GM23338 (cell line): ENCODE data around the gene VSIR. TPM values are rescaled to one million over a fixed set of nuclear protein-coding genes. Genes with fewer than 3 reads are reported as not detected.

Experiments
- ATAC-seq: fragments of 200-7000 bp; cut with Tn5 transposase; 3 replicates; pipeline ENCODE4 v1.9.1; 2020
- DNase-seq: peaks from one replicate; pipeline ENCODE4 v3.0.0-alpha.2; 2015; ENCODE audit warnings: low spot score
- H2AFZ ChIP-seq: fragments of 200-600 bp; sonication (generic); 2 replicates; pipeline ENCODE4 v1.8.0; 2016; ENCODE audit warnings: antibody characterized with exemption, mild to moderate bottlenecking, moderate library complexity
- H3F3A ChIP-seq: fragments of 200-600 bp; sonication (generic); replicated peaks from 2 replicates; pipeline ENCODE4 v1.8.0; 2017; ENCODE audit warnings: antibody characterized with exemption, mixed run types, low read depth
- H3K27ac ChIP-seq: fragments of 200-600 bp; sonication (generic); 2 replicates; pipeline ENCODE4 v1.6.1; 2016; ENCODE audit warnings: low read depth
- H3K27me3 ChIP-seq: fragments of 200-600 bp; sonication (generic); 2 replicates; pipeline ENCODE4 v1.8.0; 2016; ENCODE audit warnings: mild to moderate bottlenecking, mixed run types, moderate library complexity; ENCODE audit not compliant: insufficient read depth
- H3K36me3 ChIP-seq: fragments of 200-600 bp; sonication (generic); 2 replicates; pipeline ENCODE4 v1.8.0; 2016; ENCODE audit warnings: mild to moderate bottlenecking; ENCODE audit not compliant: insufficient read depth
- H3K4me1 ChIP-seq: fragments of 200-600 bp; sonication (generic); 2 replicates; pipeline ENCODE4 v1.8.0; 2016; ENCODE audit warnings: mild to moderate bottlenecking, moderate library complexity; ENCODE audit not compliant: insufficient read depth
- H3K4me2 ChIP-seq: fragments of 200-600 bp; sonication (generic); 2 replicates; pipeline ENCODE4 v1.7.1; 2017; ENCODE audit warnings: mixed run types
- H3K4me3 ChIP-seq: fragments of 200-600 bp; sonication (generic); 2 replicates; pipeline ENCODE4 v1.6.1; 2016; ENCODE audit warnings: mixed run types
- H3K79me2 ChIP-seq: fragments of 200-600 bp; sonication (generic); replicated peaks from 2 replicates; pipeline ENCODE4 v1.8.0; 2017; ENCODE audit warnings: mild to moderate bottlenecking; ENCODE audit not compliant: insufficient read depth
- H3K9me2 ChIP-seq: fragments of 200-600 bp; sonication (generic); 2 replicates; pipeline ENCODE4 v1.8.0; 2017; ENCODE audit not compliant: insufficient read depth
- H4K20me1 ChIP-seq: fragments of 200-600 bp; sonication (generic); replicated peaks from 2 replicates; pipeline ENCODE4 v1.8.0; 2017; ENCODE audit warnings: mild to moderate bottlenecking; ENCODE audit not compliant: insufficient read depth
- H3K27ac Mint-ChIP-seq: 2 replicates; pipeline ENCODE4 v1.8.0; 2020; ENCODE audit warnings: inconsistent platforms, mild to moderate bottlenecking, moderate library complexity, mixed read lengths
- H3K27me3 Mint-ChIP-seq: 3 replicates; pipeline ENCODE4 v1.8.0; 2022; ENCODE audit warnings: low read depth, mild to moderate bottlenecking, moderate library complexity, mixed read lengths, inconsistent platforms; ENCODE audit not compliant: insufficient read depth, poor library complexity
- H3K36me3 Mint-ChIP-seq: 3 replicates; pipeline ENCODE4 v1.8.0; 2021; ENCODE audit warnings: low read depth, mild to moderate bottlenecking, inconsistent platforms, moderate library complexity, mixed read lengths
- H3K4me1 Mint-ChIP-seq: 3 replicates; pipeline ENCODE4 v1.8.0; 2020; ENCODE audit warnings: mild to moderate bottlenecking, inconsistent platforms, mixed read lengths
- H3K4me3 Mint-ChIP-seq: 3 replicates; pipeline ENCODE4 v1.8.0; 2021; ENCODE audit warnings: moderate library complexity, mild to moderate bottlenecking, inconsistent platforms, mixed read lengths
- H3K9me3 Mint-ChIP-seq: 3 replicates; pipeline ENCODE4 v1.8.0; 2020; ENCODE audit warnings: moderate library complexity, mild to moderate bottlenecking, inconsistent platforms, mixed read lengths
- CREB1 ChIP-seq: fragments of 250-450 bp; sonication (Bioruptor Pico); IDR thresholded peaks from 2 replicates; pipeline ENCODE4 v1.5.0; 2020; ENCODE audit warnings: low read depth, mild to moderate bottlenecking, moderate library complexity
- EZH2 ChIP-seq: fragments of 200-600 bp; sonication (generic); IDR thresholded peaks from one replicate; pipeline ENCODE4 v1.8.0; 2017; ENCODE audit warnings: antibody characterized with exemption, mild to moderate bottlenecking, low read depth; ENCODE audit not compliant: unreplicated experiment
- EZH2phosphoT487 ChIP-seq: fragments of 200-600 bp; sonication (generic); IDR thresholded peaks from one replicate; pipeline ENCODE4 v1.8.1; 2018; ENCODE audit warnings: antibody characterized with exemption; ENCODE audit not compliant: unreplicated experiment
- JUNB ChIP-seq: IDR thresholded peaks from one replicate; pipeline ENCODE4 v1.6.1; 2016; ENCODE audit warnings: antibody characterized with exemption; ENCODE audit not compliant: unreplicated experiment
- NANOG ChIP-seq: IDR thresholded peaks from 2 replicates; pipeline ENCODE4 v1.6.1; 2016; ENCODE audit warnings: antibody characterized with exemption, borderline replicate concordance
- POLR2AphosphoS5 ChIP-seq: IDR thresholded peaks from 2 replicates; pipeline ENCODE4 v1.6.1; 2016; ENCODE audit warnings: antibody characterized with exemption, low read depth
- STAT1 ChIP-seq: IDR thresholded peaks from one replicate; pipeline ENCODE4 v1.6.1; 2016; ENCODE audit warnings: antibody characterized with exemption; ENCODE audit not compliant: unreplicated experiment
- ZNF114 ChIP-seq: fragments of 250-450 bp; sonication (Bioruptor Pico); IDR thresholded peaks from 2 replicates; pipeline ENCODE4 v1.5.0; 2020; ENCODE audit warnings: mild to moderate bottlenecking, moderate library complexity
- ZNF331 ChIP-seq: fragments of 250-450 bp; sonication (Bioruptor Pico); IDR thresholded peaks from 2 replicates; pipeline ENCODE4 v1.5.0; 2020; ENCODE audit warnings: low read depth, mild to moderate bottlenecking, moderate library complexity
- polyA plus RNA-seq: library from polyadenylated mRNA; unstranded; fragments of >200 nt; fragmentation: Nextera tagmentation; extraction: Ambion mirVana; gene quantifications from 2 replicates; pipeline ENCODE4 v1.2.1, GENCODE V29; 2016
- total RNA-seq: library from RNA; depleted of rRNA; stranded (reverse); fragments of >200 nt; shearing (Covaris generic); gene quantifications from 2 replicates; pipeline ENCODE4 v1.2.3, GENCODE V29; 2014
- TF ChIP-seq, protein P1 (sequence below): IDR thresholded peaks from one replicate; pipeline ENCODE4 v1.6.1; 2018; ENCODE audit warnings: antibody characterized with exemption; ENCODE audit not compliant: unreplicated experiment
- TF ChIP-seq, protein P2 (sequence below): fragments of 250-450 bp; sonication (Bioruptor Pico); IDR thresholded peaks from 2 replicates; pipeline ENCODE4 v1.5.0; 2020; ENCODE audit warnings: mild to moderate bottlenecking, moderate library complexity
- TF ChIP-seq, protein P3 (sequence below), 2 experiments: fragments of 200-600 bp in 1 of 2; sonication (generic) in 1 of 2; conservative IDR thresholded peaks; 2 replicates each; pipeline versions ENCODE4 v1.5.1 to v1.6.1; 2016 to 2017; ENCODE audit warnings: antibody characterized with exemption in 2 of 2, low read depth in 2 of 2, mild to moderate bottlenecking in 2 of 2, moderate library complexity in 1 of 2
- TF ChIP-seq, protein P4 (sequence below): IDR thresholded peaks from 2 replicates; pipeline ENCODE4 v1.6.1; 2016; ENCODE audit warnings: antibody characterized with exemption

The VSIR gene
- total and polyA plus RNA-seq, 2 experiments from 2014 or later = 0.10 to 0.74 TPM

DNA sequence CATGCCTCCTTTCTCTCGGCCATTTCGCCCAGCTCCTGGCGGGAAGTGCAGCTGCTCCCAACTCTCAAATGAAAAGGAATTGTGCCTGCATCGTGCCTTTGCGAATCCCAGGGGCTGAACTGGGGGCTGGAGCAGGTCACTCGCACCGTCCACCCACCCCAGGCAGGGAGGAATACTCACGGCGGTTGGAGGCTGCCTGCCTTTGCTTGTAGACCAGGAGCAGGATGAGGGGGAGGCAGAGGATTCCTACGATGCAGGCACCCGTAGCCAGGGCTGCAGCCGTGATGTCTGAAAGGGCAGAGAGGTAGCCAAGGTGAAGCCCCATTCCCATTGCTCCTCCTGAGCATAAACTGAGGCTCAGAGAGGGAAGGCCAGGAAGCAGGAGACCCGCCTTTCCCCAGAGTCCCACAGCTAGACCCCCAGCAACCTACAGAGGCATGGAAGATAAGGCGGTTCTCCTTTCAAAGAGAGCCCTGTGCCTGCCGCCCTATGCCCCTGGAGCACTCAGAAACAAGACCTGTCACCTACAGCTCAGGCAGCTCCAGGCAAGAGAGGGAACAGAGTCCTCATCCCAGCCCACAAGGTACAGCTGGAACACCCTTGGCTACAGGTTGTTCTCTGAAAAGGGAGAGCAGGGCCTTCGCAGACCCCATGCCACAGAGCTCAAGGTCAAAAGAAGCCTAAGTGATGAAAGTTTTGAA is 18.0 kb downstream of the VSIR start (continued):
- TF ChIP-seq NANOG (no peak), CREB1 (CRISPR knock-in tag) (no peak)

DNA sequence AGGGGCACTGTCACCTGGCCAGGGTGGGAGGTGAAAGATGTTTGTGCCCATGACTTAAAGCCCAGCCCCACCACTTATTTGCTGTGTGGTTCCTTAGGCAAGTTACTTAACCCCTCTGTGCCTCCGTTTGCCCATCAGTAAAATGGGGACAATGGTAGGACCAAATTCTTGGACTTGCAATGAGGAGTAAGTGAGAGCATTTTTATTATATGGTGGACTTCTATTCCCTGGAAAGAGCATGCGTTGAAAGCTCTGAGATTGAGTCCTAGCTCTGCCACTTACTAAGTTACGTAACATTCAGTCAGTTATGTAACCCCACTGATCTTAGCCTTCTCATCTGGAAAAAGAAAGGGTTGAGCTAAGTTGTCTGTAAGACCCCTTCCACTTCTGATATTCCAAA is 18.8 kb downstream of the VSIR start:
- H3K36me3 Mint-ChIP-seq = no peaks in the 10 kb centered on the region
- TF ChIP-seq EZH2 (no peak), POLR2AphosphoS5 (no peak), STAT1 (no peak), EZH2phosphoT487 (no peak), JUNB (no peak), CREB1 (CRISPR knock-in tag) (no peak), ZNF114 (CRISPR knock-in tag) (no peak), ZNF331 (CRISPR knock-in tag) (no peak)
- TF ChIP-seq, protein P1, sequence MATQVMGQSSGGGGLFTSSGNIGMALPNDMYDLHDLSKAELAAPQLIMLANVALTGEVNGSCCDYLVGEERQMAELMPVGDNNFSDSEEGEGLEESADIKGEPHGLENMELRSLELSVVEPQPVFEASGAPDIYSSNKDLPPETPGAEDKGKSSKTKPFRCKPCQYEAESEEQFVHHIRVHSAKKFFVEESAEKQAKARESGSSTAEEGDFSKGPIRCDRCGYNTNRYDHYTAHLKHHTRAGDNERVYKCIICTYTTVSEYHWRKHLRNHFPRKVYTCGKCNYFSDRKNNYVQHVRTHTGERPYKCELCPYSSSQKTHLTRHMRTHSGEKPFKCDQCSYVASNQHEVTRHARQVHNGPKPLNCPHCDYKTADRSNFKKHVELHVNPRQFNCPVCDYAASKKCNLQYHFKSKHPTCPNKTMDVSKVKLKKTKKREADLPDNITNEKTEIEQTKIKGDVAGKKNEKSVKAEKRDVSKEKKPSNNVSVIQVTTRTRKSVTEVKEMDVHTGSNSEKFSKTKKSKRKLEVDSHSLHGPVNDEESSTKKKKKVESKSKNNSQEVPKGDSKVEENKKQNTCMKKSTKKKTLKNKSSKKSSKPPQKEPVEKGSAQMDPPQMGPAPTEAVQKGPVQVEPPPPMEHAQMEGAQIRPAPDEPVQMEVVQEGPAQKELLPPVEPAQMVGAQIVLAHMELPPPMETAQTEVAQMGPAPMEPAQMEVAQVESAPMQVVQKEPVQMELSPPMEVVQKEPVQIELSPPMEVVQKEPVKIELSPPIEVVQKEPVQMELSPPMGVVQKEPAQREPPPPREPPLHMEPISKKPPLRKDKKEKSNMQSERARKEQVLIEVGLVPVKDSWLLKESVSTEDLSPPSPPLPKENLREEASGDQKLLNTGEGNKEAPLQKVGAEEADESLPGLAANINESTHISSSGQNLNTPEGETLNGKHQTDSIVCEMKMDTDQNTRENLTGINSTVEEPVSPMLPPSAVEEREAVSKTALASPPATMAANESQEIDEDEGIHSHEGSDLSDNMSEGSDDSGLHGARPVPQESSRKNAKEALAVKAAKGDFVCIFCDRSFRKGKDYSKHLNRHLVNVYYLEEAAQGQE = no peak
- TF ChIP-seq, protein P2, sequence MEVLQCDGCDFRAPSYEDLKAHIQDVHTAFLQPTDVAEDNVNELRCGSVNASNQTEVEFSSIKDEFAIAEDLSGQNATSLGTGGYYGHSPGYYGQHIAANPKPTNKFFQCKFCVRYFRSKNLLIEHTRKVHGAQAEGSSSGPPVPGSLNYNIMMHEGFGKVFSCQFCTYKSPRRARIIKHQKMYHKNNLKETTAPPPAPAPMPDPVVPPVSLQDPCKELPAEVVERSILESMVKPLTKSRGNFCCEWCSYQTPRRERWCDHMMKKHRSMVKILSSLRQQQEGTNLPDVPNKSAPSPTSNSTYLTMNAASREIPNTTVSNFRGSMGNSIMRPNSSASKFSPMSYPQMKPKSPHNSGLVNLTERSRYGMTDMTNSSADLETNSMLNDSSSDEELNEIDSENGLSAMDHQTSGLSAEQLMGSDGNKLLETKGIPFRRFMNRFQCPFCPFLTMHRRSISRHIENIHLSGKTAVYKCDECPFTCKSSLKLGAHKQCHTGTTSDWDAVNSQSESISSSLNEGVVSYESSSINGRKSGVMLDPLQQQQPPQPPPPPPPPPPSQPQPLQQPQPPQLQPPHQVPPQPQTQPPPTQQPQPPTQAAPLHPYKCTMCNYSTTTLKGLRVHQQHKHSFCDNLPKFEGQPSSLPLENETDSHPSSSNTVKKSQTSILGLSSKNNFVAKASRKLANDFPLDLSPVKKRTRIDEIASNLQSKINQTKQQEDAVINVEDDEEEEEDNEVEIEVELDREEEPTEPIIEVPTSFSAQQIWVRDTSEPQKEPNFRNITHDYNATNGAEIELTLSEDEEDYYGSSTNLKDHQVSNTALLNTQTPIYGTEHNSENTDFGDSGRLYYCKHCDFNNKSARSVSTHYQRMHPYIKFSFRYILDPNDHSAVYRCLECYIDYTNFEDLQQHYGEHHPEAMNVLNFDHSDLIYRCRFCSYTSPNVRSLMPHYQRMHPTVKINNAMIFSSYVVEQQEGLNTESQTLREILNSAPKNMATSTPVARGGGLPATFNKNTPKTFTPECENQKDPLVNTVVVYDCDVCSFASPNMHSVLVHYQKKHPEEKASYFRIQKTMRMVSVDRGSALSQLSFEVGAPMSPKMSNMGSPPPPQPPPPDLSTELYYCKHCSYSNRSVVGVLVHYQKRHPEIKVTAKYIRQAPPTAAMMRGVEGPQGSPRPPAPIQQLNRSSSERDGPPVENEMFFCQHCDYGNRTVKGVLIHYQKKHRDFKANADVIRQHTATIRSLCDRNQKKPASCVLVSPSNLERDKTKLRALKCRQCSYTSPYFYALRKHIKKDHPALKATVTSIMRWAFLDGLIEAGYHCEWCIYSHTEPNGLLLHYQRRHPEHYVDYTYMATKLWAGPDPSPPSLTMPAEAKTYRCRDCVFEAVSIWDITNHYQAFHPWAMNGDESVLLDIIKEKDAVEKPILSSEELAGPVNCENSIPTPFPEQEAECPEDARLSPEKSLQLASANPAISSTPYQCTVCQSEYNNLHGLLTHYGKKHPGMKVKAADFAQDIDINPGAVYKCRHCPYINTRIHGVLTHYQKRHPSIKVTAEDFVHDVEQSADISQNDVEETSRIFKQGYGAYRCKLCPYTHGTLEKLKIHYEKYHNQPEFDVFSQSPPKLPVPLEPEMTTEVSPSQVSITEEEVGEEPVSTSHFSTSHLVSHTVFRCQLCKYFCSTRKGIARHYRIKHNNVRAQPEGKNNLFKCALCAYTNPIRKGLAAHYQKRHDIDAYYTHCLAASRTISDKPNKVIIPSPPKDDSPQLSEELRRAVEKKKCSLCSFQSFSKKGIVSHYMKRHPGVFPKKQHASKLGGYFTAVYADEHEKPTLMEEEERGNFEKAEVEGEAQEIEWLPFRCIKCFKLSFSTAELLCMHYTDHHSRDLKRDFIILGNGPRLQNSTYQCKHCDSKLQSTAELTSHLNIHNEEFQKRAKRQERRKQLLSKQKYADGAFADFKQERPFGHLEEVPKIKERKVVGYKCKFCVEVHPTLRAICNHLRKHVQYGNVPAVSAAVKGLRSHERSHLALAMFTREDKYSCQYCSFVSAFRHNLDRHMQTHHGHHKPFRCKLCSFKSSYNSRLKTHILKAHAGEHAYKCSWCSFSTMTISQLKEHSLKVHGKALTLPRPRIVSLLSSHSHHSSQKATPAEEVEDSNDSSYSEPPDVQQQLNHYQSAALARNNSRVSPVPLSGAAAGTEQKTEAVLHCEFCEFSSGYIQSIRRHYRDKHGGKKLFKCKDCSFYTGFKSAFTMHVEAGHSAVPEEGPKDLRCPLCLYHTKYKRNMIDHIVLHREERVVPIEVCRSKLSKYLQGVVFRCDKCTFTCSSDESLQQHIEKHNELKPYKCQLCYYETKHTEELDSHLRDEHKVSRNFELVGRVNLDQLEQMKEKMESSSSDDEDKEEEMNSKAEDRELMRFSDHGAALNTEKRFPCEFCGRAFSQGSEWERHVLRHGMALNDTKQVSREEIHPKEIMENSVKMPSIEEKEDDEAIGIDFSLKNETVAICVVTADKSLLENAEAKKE (CRISPR knock-in tag) = no peak
- TF ChIP-seq, protein P3, sequence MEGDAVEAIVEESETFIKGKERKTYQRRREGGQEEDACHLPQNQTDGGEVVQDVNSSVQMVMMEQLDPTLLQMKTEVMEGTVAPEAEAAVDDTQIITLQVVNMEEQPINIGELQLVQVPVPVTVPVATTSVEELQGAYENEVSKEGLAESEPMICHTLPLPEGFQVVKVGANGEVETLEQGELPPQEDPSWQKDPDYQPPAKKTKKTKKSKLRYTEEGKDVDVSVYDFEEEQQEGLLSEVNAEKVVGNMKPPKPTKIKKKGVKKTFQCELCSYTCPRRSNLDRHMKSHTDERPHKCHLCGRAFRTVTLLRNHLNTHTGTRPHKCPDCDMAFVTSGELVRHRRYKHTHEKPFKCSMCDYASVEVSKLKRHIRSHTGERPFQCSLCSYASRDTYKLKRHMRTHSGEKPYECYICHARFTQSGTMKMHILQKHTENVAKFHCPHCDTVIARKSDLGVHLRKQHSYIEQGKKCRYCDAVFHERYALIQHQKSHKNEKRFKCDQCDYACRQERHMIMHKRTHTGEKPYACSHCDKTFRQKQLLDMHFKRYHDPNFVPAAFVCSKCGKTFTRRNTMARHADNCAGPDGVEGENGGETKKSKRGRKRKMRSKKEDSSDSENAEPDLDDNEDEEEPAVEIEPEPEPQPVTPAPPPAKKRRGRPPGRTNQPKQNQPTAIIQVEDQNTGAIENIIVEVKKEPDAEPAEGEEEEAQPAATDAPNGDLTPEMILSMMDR (conservative IDR thresholded peaks at IDR 0.05; ENCODE audit: low read depth in 2 of 2) = no peak
- TF ChIP-seq, protein P4, sequence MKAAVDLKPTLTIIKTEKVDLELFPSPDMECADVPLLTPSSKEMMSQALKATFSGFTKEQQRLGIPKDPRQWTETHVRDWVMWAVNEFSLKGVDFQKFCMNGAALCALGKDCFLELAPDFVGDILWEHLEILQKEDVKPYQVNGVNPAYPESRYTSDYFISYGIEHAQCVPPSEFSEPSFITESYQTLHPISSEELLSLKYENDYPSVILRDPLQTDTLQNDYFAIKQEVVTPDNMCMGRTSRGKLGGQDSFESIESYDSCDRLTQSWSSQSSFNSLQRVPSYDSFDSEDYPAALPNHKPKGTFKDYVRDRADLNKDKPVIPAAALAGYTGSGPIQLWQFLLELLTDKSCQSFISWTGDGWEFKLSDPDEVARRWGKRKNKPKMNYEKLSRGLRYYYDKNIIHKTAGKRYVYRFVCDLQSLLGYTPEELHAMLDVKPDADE = no peak

More for the DNA sequence above, 18.8 kb downstream of the VSIR start:
- H3K79me2 ChIP-seq = no peaks in the 10 kb centered on the region
- H3K4me2 ChIP-seq = no peak overlapping the region
- Mint-ChIP-seq H3K27me3 (peaks cover 13% of the 10 kb centered on the region), H3K4me1 (peaks cover 24% of the 10 kb centered on the region), H3K4me3 (no peak overlapping the region), H3K9me3 (no peaks in the 10 kb centered on the region), H3K27ac (no peak overlapping the region)
- no peaks in the 10 kb centered on the region for H3K27me3 ChIP-seq
- H3F3A ChIP-seq = no peaks in the 10 kb centered on the region
- no peak for ATAC-seq
- no peaks in the 10 kb centered on the region for H3K36me3 ChIP-seq
- peaks cover 5% of the 10 kb centered on the region; the same call in 1 of the 2 replicates for H3K4me1 ChIP-seq
- H3K27ac ChIP-seq = no peak overlapping the region
- no peaks in the 10 kb centered on the region for H4K20me1 ChIP-seq
- H3K4me3 ChIP-seq = no peak overlapping the region
- no peaks in the 10 kb centered on the region for H3K9me2 ChIP-seq
- H2AFZ ChIP-seq = no peak overlapping the region
- DNase-seq = no peak
